ENCODE measurements around the gene MAT2A.

Gene MAT2A

DNA sequence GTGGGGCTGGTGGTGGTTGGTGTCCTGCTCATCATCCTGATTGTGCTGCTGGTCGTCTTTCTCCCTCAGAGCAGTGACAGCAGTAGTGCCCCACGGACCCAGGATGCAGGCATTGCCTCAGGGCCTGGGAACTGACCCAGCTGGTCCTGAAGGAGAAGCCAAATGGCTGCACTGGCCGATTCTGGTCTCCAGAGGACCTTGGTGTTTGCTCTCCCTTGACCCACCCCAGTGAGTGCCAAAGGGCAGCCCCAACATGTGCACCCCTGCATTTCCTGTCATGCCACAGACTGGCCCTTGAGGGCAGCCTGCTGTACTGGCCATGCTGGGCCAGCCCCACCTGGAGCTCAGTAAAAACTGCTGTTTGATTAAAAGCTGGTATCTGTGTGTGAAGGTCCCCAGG is 54.1 kb downstream of the MAT2A start:
- no peak overlapping the region for H3K4me3 ChIP-seq (replicated peaks; ENCODE audit: low read depth, low read length)
- DNase-seq (ENCODE audit: extremely low read depth, low read depth), result no peak
- TF ChIP-seq, protein P1, sequence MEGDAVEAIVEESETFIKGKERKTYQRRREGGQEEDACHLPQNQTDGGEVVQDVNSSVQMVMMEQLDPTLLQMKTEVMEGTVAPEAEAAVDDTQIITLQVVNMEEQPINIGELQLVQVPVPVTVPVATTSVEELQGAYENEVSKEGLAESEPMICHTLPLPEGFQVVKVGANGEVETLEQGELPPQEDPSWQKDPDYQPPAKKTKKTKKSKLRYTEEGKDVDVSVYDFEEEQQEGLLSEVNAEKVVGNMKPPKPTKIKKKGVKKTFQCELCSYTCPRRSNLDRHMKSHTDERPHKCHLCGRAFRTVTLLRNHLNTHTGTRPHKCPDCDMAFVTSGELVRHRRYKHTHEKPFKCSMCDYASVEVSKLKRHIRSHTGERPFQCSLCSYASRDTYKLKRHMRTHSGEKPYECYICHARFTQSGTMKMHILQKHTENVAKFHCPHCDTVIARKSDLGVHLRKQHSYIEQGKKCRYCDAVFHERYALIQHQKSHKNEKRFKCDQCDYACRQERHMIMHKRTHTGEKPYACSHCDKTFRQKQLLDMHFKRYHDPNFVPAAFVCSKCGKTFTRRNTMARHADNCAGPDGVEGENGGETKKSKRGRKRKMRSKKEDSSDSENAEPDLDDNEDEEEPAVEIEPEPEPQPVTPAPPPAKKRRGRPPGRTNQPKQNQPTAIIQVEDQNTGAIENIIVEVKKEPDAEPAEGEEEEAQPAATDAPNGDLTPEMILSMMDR (IDR thresholded peaks at IDR 0.05; ENCODE audit: low read depth, low read length, missing control alignments), result no peak
